PFSK-1 (cell line): ENCODE measurements around the gene BTBD9.

Source experiments
- POLR2AphosphoS5 ChIP-seq: IDR thresholded peaks from 2 replicates; pipeline ENCODE4 v1.6.1; 2012; ENCODE audit warnings: low read depth, mild to moderate bottlenecking, control low read depth, low read length, moderate library complexity
- REST ChIP-seq, 2 experiments: IDR thresholded peaks; 2 replicates each; pipeline versions ENCODE4 v1.6.1 to v1.8.0; 2011 to 2012; ENCODE audit warnings: low read depth in 2 of 2, low read length in 2 of 2, control low read depth in 1 of 2, inconsistent platforms in 1 of 2, mild to moderate bottlenecking in 1 of 2, moderate library complexity in 1 of 2; ENCODE audit not compliant: insufficient read depth in 1 of 2
- SIN3A ChIP-seq: IDR thresholded peaks from 2 replicates; pipeline ENCODE4 v1.6.1; 2012; ENCODE audit warnings: mild to moderate bottlenecking, low read length, moderate library complexity, borderline replicate concordance; ENCODE audit not compliant: insufficient read depth
- TAF1 ChIP-seq: IDR thresholded peaks from 2 replicates; pipeline ENCODE4 v1.6.1; 2012; ENCODE audit warnings: low read length, control low read depth, borderline replicate concordance; ENCODE audit not compliant: insufficient read depth

GRCh38 chr6:38634518-38634917, 5.2 kb downstream of the BTBD9 start:
- TF ChIP-seq SIN3A, result no peak
- no peak for TF ChIP-seq POLR2AphosphoS5
- TF ChIP-seq REST (IDR thresholded peaks at IDR 0.05; ENCODE audit: insufficient read depth in 1 of 2, low read depth in 2 of 2, low read length in 2 of 2), result no peak
- no peak for TF ChIP-seq TAF1
